Naive thymus-derived CD4-positive, alpha-beta T cell (primary cell): ENCODE measurements around the gene GALNT2. TPM values are rescaled to one million over a fixed set of nuclear protein-coding genes. Genes with fewer than 3 reads are reported as not detected.
A peak's percentile ranks its signal among the peaks of the same experiment; 100 is the strongest.

Experiments used
- ATAC-seq: fragments of 150-1000 bp; cut with Tn5 transposase; 2 replicates; pipeline ENCODE4 v1.10.0; 2021; ENCODE audit warnings: mild to moderate bottlenecking, moderate library complexity
- CTCF ChIA-PET: fragments of 350-600 bp; sonication (Branson Sonifier 250); formaldehyde crosslinking; loops from one replicate; lab custom pipeline; 2021; ENCODE audit warnings: antibody characterized with exemption; lab: Charles Lee
- POLR2A ChIA-PET: fragments of 350-600 bp; sonication (Branson Sonifier 250); formaldehyde crosslinking; loops from one replicate; lab custom pipeline; 2021; ENCODE audit warnings: antibody characterized with exemption, inconsistent platforms; lab: Charles Lee
- DNase-seq, 9 donors: peaks; one replicate each; pipeline versions ENCODE4 v3.0.0 to v3.0.0-alpha.2; 2020 to 2022; ENCODE audit warnings: mixed read lengths in 1 of 9
- H3K27ac ChIP-seq: one replicate; pipeline ENCODE4 v1.7.0; 2013; ENCODE audit warnings: mild to moderate bottlenecking, low read depth, low read length, moderate library complexity
- H3K27me3 ChIP-seq, 2 donors: one replicate each; pipeline ENCODE4 v1.7.0; 2013; ENCODE audit warnings: low read length in 2 of 2, mild to moderate bottlenecking in 2 of 2, moderate library complexity in 2 of 2; ENCODE audit not compliant: control insufficient read depth in 2 of 2, insufficient read depth in 2 of 2
- H3K36me3 ChIP-seq, 3 experiments: 1 replicate in 2 of 3; 2 replicates in 1 of 3; pipeline ENCODE4 v1.7.0; 2013; ENCODE audit warnings: low read length in 3 of 3, mild to moderate bottlenecking in 3 of 3, moderate library complexity in 1 of 3; ENCODE audit not compliant: insufficient read depth in 3 of 3, control insufficient read depth in 2 of 3
- H3K4me1 ChIP-seq, 2 donors: one replicate each; pipeline ENCODE4 v1.7.0; 2013; ENCODE audit warnings: low read length in 2 of 2, mild to moderate bottlenecking in 2 of 2, moderate library complexity in 1 of 2; ENCODE audit not compliant: control insufficient read depth in 2 of 2, insufficient read depth in 2 of 2
- H3K4me3 ChIP-seq: 2 replicates; pipeline ENCODE4 v1.7.0; 2013; ENCODE audit warnings: mild to moderate bottlenecking, low read length
- H3K9me3 ChIP-seq, 3 experiments: 1 replicate in 2 of 3; 2 replicates in 1 of 3; pipeline ENCODE4 v1.7.0; 2013; ENCODE audit warnings: low read length in 3 of 3; ENCODE audit not compliant: control insufficient read depth in 2 of 3
- H3K27ac Mint-ChIP-seq, 9 donors: one replicate each; pipeline ENCODE4 v1.8.0; 2020 to 2022; ENCODE audit warnings: mixed read lengths in 9 of 9, mild to moderate bottlenecking in 8 of 9, moderate library complexity in 5 of 9, inconsistent platforms in 2 of 9
- H3K27me3 Mint-ChIP-seq, 5 donors: one replicate each; pipeline ENCODE4 v1.8.0; 2021 to 2022; ENCODE audit warnings: mixed read lengths in 5 of 5, mild to moderate bottlenecking in 1 of 5
- H3K36me3 Mint-ChIP-seq, 5 donors: one replicate each; pipeline ENCODE4 v1.8.0; 2020 to 2022; ENCODE audit warnings: mixed read lengths in 5 of 5, mild to moderate bottlenecking in 3 of 5, inconsistent platforms in 1 of 5
- H3K4me1 Mint-ChIP-seq, 7 donors: one replicate each; pipeline ENCODE4 v1.8.0; 2020 to 2022; ENCODE audit warnings: mixed read lengths in 7 of 7, mild to moderate bottlenecking in 3 of 7, inconsistent platforms in 1 of 7
- H3K4me3 Mint-ChIP-seq, 10 donors: one replicate each; pipeline ENCODE4 v1.8.0; 2020 to 2022; ENCODE audit warnings: mild to moderate bottlenecking in 10 of 10, mixed read lengths in 10 of 10, moderate library complexity in 6 of 10, inconsistent platforms in 2 of 10
- H3K9me3 Mint-ChIP-seq, 11 donors: one replicate each; pipeline ENCODE4 v1.8.0; 2020 to 2022; ENCODE audit warnings: mixed read lengths in 11 of 11, mild to moderate bottlenecking in 4 of 11, inconsistent platforms in 1 of 11, moderate library complexity in 1 of 11
- intact Hi-C, 2 donors: fragments of 100-400 bp; cut with micrococcal nuclease; formaldehyde crosslinking; loops; one replicate each; pipeline ENCODE4 v1.15.1; 2023
- polyA plus RNA-seq, 2 donors: library from polyadenylated mRNA; unstranded; fragments of 300-500 nt; fragmentation: Illumina TruSeq; gene quantifications; one replicate each; pipeline ENCODE4 v1.2.3, GENCODE V29; 2021
- total RNA-seq, 6 experiments: library from RNA in 5 of 6; stranded (reverse) in 5 of 6; gene quantifications; 1 replicate in 5 of 6; 2 replicates in 1 of 6; pipeline ENCODE4 v1.2.3 and lab custom pipeline; 2021 to 2026

Gene GALNT2
- total and polyA plus RNA-seq, 7 experiments from 2014 or later = 12.0 to 32.7 (median 23.3) TPM

- Histone ChIP-seq H3K4me3 (no peak overlapping the region), H3K4me1 (peaks cover 4 to 9% of the 10 kb centered on the region in 2 donors), H3K27ac (no peak overlapping the region), H3K27me3 (no peaks in the 10 kb centered on the region), H3K9me3 (no peaks in the 10 kb centered on the region), H3K36me3 (peaks cover 0 to 6% (median 0%) of the 10 kb centered on the region in 3 experiments)
- CTCF ChIA-PET = interaction anchor here (0.7 kb wide), 1 partner anchor 295 kb away, joined by 6 read pairs; no protein-coding TSS in a partner anchor
- Mint-ChIP-seq H3K4me3 (peak overlapping the region in 3 of 10 donors; percentile 25 to 64 (median 45)), H3K36me3 (peaks cover 0 to 17% (median 6%) of the 10 kb centered on the region in 5 donors), H3K27me3 (no peaks in the 10 kb centered on the region), H3K9me3 (no peaks in the 10 kb centered on the region), H3K4me1 (peaks cover 10 to 67% (median 54%) of the 10 kb centered on the region in 7 donors), H3K27ac (peak overlapping the region in 7 of 9 donors; percentile 47 to 82 (median 70))
- POLR2A ChIA-PET = no interaction called here
- DNase-seq (peak in 1 of 9 donors; percentile 8), ATAC-seq (no peak)
- intact Hi-C loops = loop anchor here (5.0 kb wide), 1 partner anchor 206 kb away; the partner anchor contains the start of gene GALNT2 (in 2 of the 2)
Measured at GRCh38 chr1:230273141-230273710, 206.2 kb downstream of the GALNT2 start.

- Histone ChIP-seq H3K36me3 (peaks cover 1 to 6% (median 3%) of the 10 kb centered on the region in 3 experiments), H3K4me3 (no peak overlapping the region), H3K9me3 (no peaks in the 10 kb centered on the region), H3K27me3 (no peaks in the 10 kb centered on the region), H3K27ac (no peak overlapping the region), H3K4me1 (peaks cover 4 to 9% of the 10 kb centered on the region in 2 donors)
- intact Hi-C loops = loop anchor here (5.0 kb wide), 1 partner anchor 207 kb away; the partner anchor contains the start of gene GALNT2 (in 2 of the 2)
- ChIA-PET POLR2A (no interaction called here), CTCF (interaction anchor here (0.7 kb wide), 1 partner anchor 296 kb away, joined by 6 read pairs; no protein-coding TSS in a partner anchor)
- Mint-ChIP-seq H3K4me3 (peak overlapping the region in 9 of 10 donors; percentile 12 to 64 (median 42)), H3K27me3 (no peaks in the 10 kb centered on the region), H3K27ac (peak overlapping the region in 7 of 9 donors; percentile 14 to 81 (median 64)), H3K9me3 (no peaks in the 10 kb centered on the region), H3K4me1 (peaks cover 10 to 75% (median 60%) of the 10 kb centered on the region in 7 donors), H3K36me3 (peaks cover 0 to 20% (median 8%) of the 10 kb centered on the region in 5 donors)
- no peak for ATAC-seq
- no peak for DNase-seq
Measured at GRCh38 chr1:230274254-230274653, 207.2 kb downstream of the GALNT2 start.

- DNase-seq (peak in 1 of 9 donors; percentile 16), ATAC-seq (no peak)
- Histone ChIP-seq H3K9me3 (no peaks in the 10 kb centered on the region), H3K27me3 (no peaks in the 10 kb centered on the region), H3K27ac (no peak overlapping the region), H3K36me3 (peaks cover 4 to 16% (median 6%) of the 10 kb centered on the region in 3 experiments), H3K4me3 (no peak overlapping the region), H3K4me1 (no peaks in the 10 kb centered on the region)
- Mint-ChIP-seq H3K4me1 (peaks cover 15 to 58% (median 47%) of the 10 kb centered on the region in 7 donors), H3K27me3 (no peaks in the 10 kb centered on the region), H3K27ac (peak overlapping the region in 3 of 9 donors; percentile 7 to 70 (median 8)), H3K36me3 (peaks cover 0 to 21% (median 5%) of the 10 kb centered on the region in 5 donors), H3K9me3 (no peaks in the 10 kb centered on the region), H3K4me3 (no peak overlapping the region)
- ChIA-PET CTCF (no interaction called here), POLR2A (no interaction called here)
- intact Hi-C loops = no loop called here
Measured at GRCh38 chr1:230276401-230276800, 209.4 kb downstream of the GALNT2 start.

GRCh38 chr1:230277201-230278025, 210.4 kb downstream of the GALNT2 start:
- POLR2A ChIA-PET = interaction anchor here (0.6 to 1.0 kb wide), 4 partner anchors 25 to 656 kb away, joined by 3 to 4 read pairs (median 3); no protein-coding TSS in a partner anchor
- Mint-ChIP-seq H3K36me3 (peaks cover 0 to 19% (median 7%) of the 10 kb centered on the region in 5 donors), H3K9me3 (no peaks in the 10 kb centered on the region), H3K4me3 (peak overlapping the region in 4 of 10 donors; percentile 39 to 72 (median 60)), H3K27me3 (no peaks in the 10 kb centered on the region), H3K27ac (peak overlapping the region in 7 of 9 donors; percentile 16 to 86 (median 61)), H3K4me1 (peaks cover 14 to 61% (median 53%) of the 10 kb centered on the region in 7 donors)
- Histone ChIP-seq H3K9me3 (no peaks in the 10 kb centered on the region), H3K4me1 (no peaks in the 10 kb centered on the region), H3K4me3 (no peak overlapping the region), H3K36me3 (peaks cover 4 to 16% (median 6%) of the 10 kb centered on the region in 3 experiments), H3K27ac (no peak overlapping the region), H3K27me3 (no peaks in the 10 kb centered on the region)
- ATAC-seq (no peak), DNase-seq (peak in 5 of 9 donors; percentile 4 to 28 (median 20))
- CTCF ChIA-PET = interaction anchor here (0.5 to 0.7 kb wide), 2 partner anchors 183 to 614 kb away, joined by 3 read pairs; no protein-coding TSS in a partner anchor
- intact Hi-C loops = no loop called here

GRCh38 chr1:230278376-230278775, 211.3 kb downstream of the GALNT2 start:
- Mint-ChIP-seq H3K27me3 (no peaks in the 10 kb centered on the region), H3K4me1 (peaks cover 5 to 52% (median 48%) of the 10 kb centered on the region in 7 donors), H3K4me3 (peak overlapping the region in 4 of 10 donors; percentile 0 to 46 (median 22)), H3K36me3 (peaks cover 0 to 19% (median 7%) of the 10 kb centered on the region in 5 donors), H3K27ac (peak overlapping the region; percentile 15 to 90 (median 65)), H3K9me3 (no peaks in the 10 kb centered on the region)
- H3K27me3 ChIP-seq = no peaks in the 10 kb centered on the region
- no peak overlapping the region for H3K27ac ChIP-seq
- H3K4me3 ChIP-seq = no peak overlapping the region
- ChIA-PET POLR2A (interaction anchor here (0.6 kb wide), 1 partner anchor 657 kb away, joined by 3 read pairs; no protein-coding TSS in a partner anchor), CTCF (interaction anchor here (0.8 kb wide), 1 partner anchor 24 kb away, joined by 3 read pairs; no protein-coding TSS in a partner anchor)
- H3K36me3 ChIP-seq = peaks cover 4 to 16% (median 6%) of the 10 kb centered on the region in 3 experiments
- intact Hi-C loops = no loop called here
- no peak for DNase-seq
- no peaks in the 10 kb centered on the region for H3K9me3 ChIP-seq
- no peaks in the 10 kb centered on the region for H3K4me1 ChIP-seq
- no peak for ATAC-seq
